Large intestine (tissue), 3 donors: ENCODE results near the gene ANKLE1. TPM values are rescaled to one million over a fixed set of nuclear protein-coding genes. Genes with fewer than 3 reads are reported as not detected.
A peak's percentile ranks its signal among the peaks of the same experiment; 100 is the strongest.
"Not testable (repeated sequence)": the region's sequence is repeated elsewhere in the genome, so short reads cannot be mapped to it uniquely, and the experiment has no call there.

ENCODE experiments used
- DNase-seq, 2 donors: peaks; one replicate each; pipeline versions ENCODE4 v3.0.0 to v3.0.0-alpha.2; 2013
- H3K27ac ChIP-seq: one replicate; pipeline ENCODE4 v1.5.1; 2013; ENCODE audit warnings: low read length
- H3K27me3 ChIP-seq: 2 replicates; pipeline ENCODE4 v1.6.1; 2013; ENCODE audit warnings: low read length; ENCODE audit not compliant: control insufficient read depth, insufficient read depth
- H3K36me3 ChIP-seq: 2 replicates; pipeline ENCODE4 v1.6.1; 2013; ENCODE audit warnings: low read length; ENCODE audit not compliant: control insufficient read depth, insufficient read depth
- H3K4me1 ChIP-seq: one replicate; pipeline ENCODE4 v1.6.1; 2013; ENCODE audit warnings: low read length; ENCODE audit not compliant: control insufficient read depth, insufficient read depth
- H3K4me3 ChIP-seq: one replicate; pipeline ENCODE4 v1.5.1; 2013; ENCODE audit warnings: low read length
- H3K9me3 ChIP-seq: one replicate; pipeline ENCODE4 v1.6.1; 2013; ENCODE audit warnings: mild to moderate bottlenecking, low read depth, low read length, moderate library complexity; ENCODE audit not compliant: control insufficient read depth
- WGBS: methylation state at CpG from one replicate; pipeline ENCODE4 v1.1.5; 2013; ENCODE audit warnings: low lambda C conversion rate; ENCODE audit not compliant: insufficient coverage; 5-methylcytosine and 5-hydroxymethylcytosine counted together
- polyA plus RNA-seq: library from polyadenylated mRNA; unstranded; fragments of 120-200 nt; gene quantifications from one replicate; pipeline ENCODE4 v1.2.1, GENCODE V29; 2013

Gene ANKLE1
- polyA plus RNA-seq, 1 donor: 1.4 TPM

GRCh38 chr19:17286263-17286662 lies 4.6 kb downstream of the ANKLE1 start:
- H3K9me3 ChIP-seq: peaks cover 10% of the 10 kb centered on the region
- WGBS: no CpG with 5 or more reads among the region's 11 CpGs
- peaks cover 11% of the 10 kb centered on the region for H3K4me1 ChIP-seq

DNA sequence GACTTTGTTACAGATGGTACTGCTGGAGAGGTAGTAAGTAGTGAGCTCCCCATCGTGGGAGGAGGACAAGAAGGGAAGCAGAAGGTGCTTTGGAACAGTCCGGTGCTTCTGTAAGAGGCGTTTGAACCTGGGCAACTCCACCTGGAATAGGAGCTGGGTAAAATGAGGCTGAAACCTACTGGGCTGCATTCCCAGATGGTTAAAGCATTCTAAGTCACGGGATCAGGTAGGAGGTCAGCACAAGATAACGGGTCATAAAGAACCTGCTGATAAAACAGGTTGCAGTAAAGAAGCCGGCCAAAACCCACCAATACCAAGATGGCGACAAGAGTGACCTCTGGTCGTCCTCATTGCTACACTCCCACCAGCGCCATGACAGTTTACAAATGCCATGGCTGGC lies 5.1 kb downstream of the ANKLE1 start:
- peaks cover 8% of the 10 kb centered on the region for H3K27me3 ChIP-seq

More at GRCh38 chr19:17286263-17286662, 4.6 kb downstream of the ANKLE1 start:
- H3K4me3 ChIP-seq: no peak overlapping the region
- DNase-seq: no peak
- H3K27me3 ChIP-seq: peaks cover 13% of the 10 kb centered on the region
- H3K27ac ChIP-seq: peak overlapping the region; percentile 44
- no peaks in the 10 kb centered on the region for H3K36me3 ChIP-seq

GRCh38 chr19:17289489-17289888 lies 7.8 kb downstream of the ANKLE1 start:
- Histone ChIP-seq H3K4me3 (no peak overlapping the region), H3K36me3 (no peaks in the 10 kb centered on the region), H3K9me3 (peaks cover 6% of the 10 kb centered on the region), H3K27ac (no peak overlapping the region), H3K27me3 (no peaks in the 10 kb centered on the region), H3K4me1 (peaks cover 7% of the 10 kb centered on the region)
- no CpG with 5 or more reads among the region's 22 CpGs for WGBS
- no peak for DNase-seq

More for the DNA sequence above, 5.1 kb downstream of the ANKLE1 start:
- Histone ChIP-seq H3K36me3 (no peaks in the 10 kb centered on the region), H3K4me3 (no peak overlapping the region), H3K4me1 (peaks cover 7% of the 10 kb centered on the region), H3K27ac (peak overlapping the region; percentile 44), H3K9me3 (peaks cover 6% of the 10 kb centered on the region)
- peak; percentile 57 to 71 for DNase-seq
- WGBS: no CpG with 5 or more reads among the region's 9 CpGs

GRCh38 chr19:17292301-17293074 lies 10.8 kb downstream of the ANKLE1 start:
- Histone ChIP-seq H3K27ac (peak overlapping the region; percentile 67), H3K27me3 (no peaks in the 10 kb centered on the region), H3K36me3 (peaks cover 4% of the 10 kb centered on the region), H3K4me1 (peaks cover 7% of the 10 kb centered on the region), H3K4me3 (peak overlapping the region; percentile 64), H3K9me3 (peaks cover 6% of the 10 kb centered on the region)
- DNase-seq: peak; percentile 66 to 77
- no CpG with 5 or more reads among the region's 46 CpGs for WGBS

- WGBS: no CpG with 5 or more reads among the region's 14 CpGs
- Histone ChIP-seq H3K9me3 (peaks cover 6% of the 10 kb centered on the region), H3K27ac (no peak overlapping the region)
These were observed 11.9 kb downstream of the ANKLE1 start for GRCh38 chr19:17293605-17294004.

DNA sequence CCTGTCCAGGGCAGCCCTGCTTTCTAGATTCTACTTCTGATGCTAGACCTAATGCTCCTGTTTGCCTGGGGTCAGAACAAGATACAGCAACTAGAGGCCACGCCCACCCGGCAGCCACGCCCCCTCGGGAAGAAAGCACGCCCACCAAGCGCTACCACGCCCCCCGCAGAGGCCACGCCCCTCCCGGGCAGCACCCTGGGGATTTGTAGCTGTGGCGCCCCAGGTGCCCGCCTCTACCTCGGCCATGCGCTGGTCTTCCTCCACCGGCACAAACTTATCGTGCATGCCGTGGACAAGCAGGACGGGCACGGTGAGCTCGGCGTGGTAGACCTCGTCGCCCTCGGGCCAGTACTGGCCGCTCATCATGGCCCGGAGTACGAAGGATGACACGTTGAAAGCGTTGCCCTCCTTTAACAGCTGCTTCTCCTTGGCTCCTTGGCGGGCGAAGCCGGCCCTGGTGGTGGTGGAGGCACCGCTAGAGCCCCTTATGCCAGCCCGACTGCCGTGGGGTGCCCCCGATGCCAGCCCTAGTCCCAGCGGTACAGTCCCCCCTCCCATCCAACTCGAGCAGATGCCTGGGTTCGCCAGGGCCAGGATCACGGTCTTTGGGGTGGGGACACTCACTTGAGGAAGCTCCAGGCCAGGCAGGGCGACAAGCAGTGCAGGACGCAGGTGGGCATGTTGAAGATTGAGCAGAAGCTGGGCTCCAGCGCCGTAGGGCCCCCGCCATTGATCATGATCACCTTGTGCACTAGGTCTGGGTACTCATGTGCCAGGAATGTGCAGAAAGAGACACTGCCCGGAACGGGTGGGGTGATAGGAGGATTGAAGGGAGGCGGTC lies 12.6 kb downstream of the ANKLE1 start:
- Histone ChIP-seq H3K4me1 (peaks cover 7% of the 10 kb centered on the region), H3K4me3 (no peak overlapping the region), H3K36me3 (peaks cover 8% of the 10 kb centered on the region), H3K27ac (no peak overlapping the region), H3K27me3 (no peaks in the 10 kb centered on the region), H3K9me3 (peaks cover 6% of the 10 kb centered on the region)
- no peak for DNase-seq
- WGBS: no CpG with 5 or more reads among the region's 48 CpGs

More at GRCh38 chr19:17293605-17294004, 11.9 kb downstream of the ANKLE1 start:
- Histone ChIP-seq H3K4me1 (peaks cover 7% of the 10 kb centered on the region), H3K27me3 (no peaks in the 10 kb centered on the region), H3K4me3 (no peak overlapping the region), H3K36me3 (peaks cover 8% of the 10 kb centered on the region)
- DNase-seq: no peak

GRCh38 chr19:17295551-17295950 lies 13.8 kb downstream of the ANKLE1 start:
- H3K36me3 ChIP-seq, H3K9me3 ChIP-seq, H3K27me3 ChIP-seq, H3K27ac ChIP-seq, H3K4me1 ChIP-seq, H3K4me3 ChIP-seq, DNase-seq: not testable (repeated sequence)
- WGBS: no CpG with 5 or more reads among the region's 6 CpGs

DNA sequence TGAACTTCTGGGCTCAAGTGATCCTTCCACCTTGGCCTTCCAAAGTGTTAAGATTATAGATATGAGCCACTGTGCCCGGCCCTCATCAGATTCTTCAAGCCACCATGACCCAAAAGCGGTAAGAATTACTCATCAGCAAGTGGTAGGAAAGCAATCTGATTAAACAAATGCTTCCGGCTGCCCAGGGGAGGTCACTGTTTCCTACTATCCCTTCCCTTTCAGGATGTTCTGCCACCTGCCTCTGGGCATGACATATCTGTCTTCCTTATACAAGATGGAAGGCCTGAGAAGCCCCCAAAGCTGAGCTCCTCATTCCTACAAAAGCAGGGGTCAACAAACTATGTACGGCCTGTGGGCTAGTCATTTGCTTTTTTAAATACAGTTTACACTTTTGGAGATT lies 14.6 kb downstream of the ANKLE1 start:
- H3K27me3 ChIP-seq: no peaks in the 10 kb centered on the region
- no peak for DNase-seq
- H3K36me3 ChIP-seq: peaks cover 9% of the 10 kb centered on the region
- no CpG with 5 or more reads among the region's 4 CpGs for WGBS
- H3K4me3 ChIP-seq: no peak overlapping the region
- H3K9me3 ChIP-seq: peaks cover 6% of the 10 kb centered on the region
- peaks cover 4% of the 10 kb centered on the region for H3K4me1 ChIP-seq
- H3K27ac ChIP-seq: no peak overlapping the region

DNA sequence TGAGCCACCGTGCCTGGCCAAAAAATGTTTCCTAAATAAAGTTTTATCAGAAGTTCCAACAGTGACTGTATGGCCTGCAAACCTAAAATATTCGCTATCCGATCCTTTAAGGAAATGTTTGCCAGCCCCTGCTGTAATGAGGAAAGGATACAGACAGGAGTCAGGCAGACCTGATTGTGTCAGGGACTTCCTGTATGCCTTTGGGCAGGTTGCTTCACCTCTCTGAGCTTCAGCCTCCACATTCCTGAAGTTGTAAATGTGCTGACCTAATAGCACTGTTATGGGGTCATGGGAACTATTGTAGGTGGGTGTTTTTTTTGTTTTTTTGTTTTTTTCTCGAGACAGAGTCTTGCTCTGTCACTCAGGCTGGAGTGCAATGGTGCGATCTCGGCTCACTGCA lies 15.3 kb downstream of the ANKLE1 start:
- H3K4me1 ChIP-seq: peaks cover 2% of the 10 kb centered on the region
- DNase-seq: no peak
- peaks cover 11% of the 10 kb centered on the region for H3K36me3 ChIP-seq
- H3K9me3 ChIP-seq: peaks cover 6% of the 10 kb centered on the region
- no peak overlapping the region for H3K27ac ChIP-seq
- no peaks in the 10 kb centered on the region for H3K27me3 ChIP-seq
- no peak overlapping the region for H3K4me3 ChIP-seq
- no CpG with 5 or more reads among the region's 6 CpGs for WGBS

GRCh38 chr19:17300992-17301619 lies 19.4 kb downstream of the ANKLE1 start:
- no CpG with 5 or more reads among the region's 51 CpGs for WGBS

More at GRCh38 chr19:17300992-17301619, 19.4 kb downstream of the ANKLE1 start:
- Histone ChIP-seq H3K27ac (no peak overlapping the region), H3K4me1 (peaks cover 15% of the 10 kb centered on the region), H3K27me3 (no peaks in the 10 kb centered on the region), H3K9me3 (no peaks in the 10 kb centered on the region), H3K4me3 (no peak overlapping the region), H3K36me3 (peaks cover 9% of the 10 kb centered on the region)
- DNase-seq: no peak
